ENCODE results near the gene ETF1.

The ETF1 gene

GRCh38 chr5:138542956-138543729, at the start of gene ETF1:
ETF1 (minus strand) TSS chr5:138543236; CDS start chr5:138542918, 318 bp downstream.
- peak; percentile 100 for DNase-seq

DNA sequence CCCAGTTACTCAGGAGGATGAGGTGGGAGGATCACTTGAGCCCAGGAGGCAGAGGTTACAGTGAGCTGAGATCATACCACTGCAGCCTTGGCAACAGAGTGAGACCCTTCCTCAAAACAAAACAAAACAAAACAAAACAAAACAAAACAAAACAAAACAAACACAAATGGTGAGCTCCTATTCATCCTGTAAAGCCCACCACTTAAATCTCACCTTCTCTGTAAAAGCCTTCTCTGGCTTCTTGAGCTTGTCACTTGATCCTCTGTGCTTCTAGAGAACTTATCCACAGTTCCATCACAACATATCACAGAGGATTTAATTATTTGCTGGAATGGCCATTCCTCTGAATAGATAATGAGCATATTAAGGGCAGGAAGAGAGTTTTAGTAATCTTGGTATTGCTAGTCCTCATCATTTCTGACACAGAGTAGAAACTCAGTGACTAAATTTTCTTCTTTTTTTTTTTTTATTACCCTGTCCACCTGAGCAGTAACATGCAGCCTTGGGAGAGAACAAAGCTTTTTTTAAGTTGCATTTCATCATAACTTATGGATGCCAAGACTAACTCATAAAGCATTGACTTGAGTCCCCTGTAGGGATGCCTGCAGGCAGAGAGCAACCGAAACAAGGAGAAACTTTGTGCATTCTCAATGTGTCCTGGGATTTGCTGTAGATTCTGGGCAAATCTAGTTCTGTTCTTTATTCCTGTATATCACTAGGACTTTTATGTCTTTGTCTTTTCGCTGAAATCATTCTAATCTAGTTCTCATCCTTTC, 45.2 kb upstream of the ETF1 start:
- no peak for DNase-seq

DNA sequence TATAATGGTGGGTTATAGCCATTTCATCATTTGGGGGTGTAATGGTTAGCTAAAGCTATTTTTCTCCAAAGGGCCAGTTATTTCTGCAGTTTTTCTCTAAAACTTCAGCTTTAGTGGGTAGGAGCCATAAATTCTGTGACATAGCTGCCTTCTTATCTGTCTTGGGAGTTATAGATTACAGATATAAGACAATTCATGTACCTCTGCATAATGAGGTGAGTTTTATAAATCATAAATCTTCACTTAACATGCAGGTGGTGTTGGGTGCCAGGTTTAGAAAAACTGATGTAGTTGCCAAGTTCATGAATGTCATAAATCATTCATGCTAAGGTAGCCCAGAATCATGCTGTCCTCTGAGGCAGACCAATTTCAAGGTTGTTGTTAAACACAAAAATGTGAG, 42.1 kb upstream of the ETF1 start:
- DNase-seq = no peak

GRCh38 chr5:138583984-138584637, 41.1 kb upstream of the ETF1 start:
- no peak for DNase-seq

DNA sequence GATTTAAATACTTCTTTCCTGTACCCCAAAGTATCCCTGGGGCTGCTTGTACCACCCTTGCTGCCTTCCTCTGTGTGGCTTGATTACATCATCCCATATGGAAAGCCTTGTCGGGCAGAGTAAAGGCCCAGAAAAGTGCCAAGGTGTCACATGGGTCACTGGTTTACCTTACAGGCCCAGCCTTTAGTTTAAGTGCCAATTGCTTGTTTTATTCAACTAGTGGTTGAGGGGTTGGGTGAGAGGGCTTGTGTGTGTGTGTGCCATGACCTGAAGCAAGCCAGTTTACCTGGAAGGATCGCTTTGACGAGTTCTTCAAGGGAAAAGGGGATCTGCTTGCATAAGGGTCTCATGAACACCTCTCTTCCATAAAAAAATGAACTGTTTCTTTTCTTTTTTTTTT, 39.9 kb upstream of the ETF1 start:
- DNase-seq = no peak

DNA sequence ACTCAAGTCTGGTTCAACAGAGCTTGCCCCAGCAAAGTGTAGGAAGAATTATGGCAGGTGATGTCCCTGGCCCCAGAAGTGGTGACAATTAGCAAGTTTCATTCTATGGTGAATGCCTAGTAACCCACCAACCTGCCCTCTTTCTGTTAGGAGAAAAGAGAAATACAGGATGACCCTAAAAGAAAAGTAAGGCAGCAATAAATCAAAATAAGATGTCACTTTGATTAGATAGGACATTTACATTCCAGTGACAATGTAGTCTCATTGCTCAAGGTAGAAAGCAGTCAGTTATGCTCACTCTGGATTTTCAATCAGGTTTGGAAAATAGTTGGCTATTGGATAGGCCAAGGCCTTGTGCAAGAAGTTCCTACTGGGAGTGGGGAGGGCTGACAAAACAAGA, 37.7 kb upstream of the ETF1 start:
- DNase-seq = no peak

- DNase-seq = no peak
These were observed 37.0 kb upstream of the ETF1 start for GRCh38 chr5:138580001-138580400.

DNA sequence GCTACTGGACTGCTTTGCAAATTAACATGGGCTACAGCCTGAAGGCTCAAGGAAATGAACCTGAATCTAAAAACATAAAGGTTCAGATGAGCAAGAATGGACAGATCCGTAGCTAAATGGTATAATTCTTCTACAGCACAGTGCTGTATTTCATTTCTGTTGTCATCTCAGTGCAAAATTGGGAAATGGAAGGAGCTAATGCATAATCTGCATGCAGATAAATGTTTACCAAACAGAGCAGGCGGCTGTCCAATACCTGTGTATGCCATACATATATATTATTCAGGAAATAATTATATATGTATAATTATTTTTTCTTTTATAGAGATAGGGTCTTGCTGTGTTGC, 36.5 kb upstream of the ETF1 start:
- DNase-seq = no peak

DNA sequence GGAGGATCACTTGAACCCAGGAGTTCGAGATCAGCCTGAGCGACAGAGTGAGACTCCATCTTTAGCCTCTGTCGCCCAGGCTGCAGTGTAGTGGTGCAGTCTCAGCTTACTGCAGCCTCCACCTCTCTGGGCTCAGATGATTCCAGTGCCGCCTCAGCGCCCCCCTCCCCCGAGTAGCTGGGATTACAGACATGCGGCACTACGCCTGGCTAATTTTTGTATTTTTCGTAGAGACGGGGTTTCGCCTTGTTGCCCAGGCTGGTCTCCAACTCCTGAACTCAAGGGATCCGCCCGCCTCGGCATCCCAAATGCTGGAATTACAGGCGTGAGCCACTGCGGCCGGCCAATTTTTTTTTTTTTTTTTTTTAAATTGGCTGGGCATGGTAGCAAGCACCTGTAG, 34.4 kb upstream of the ETF1 start:
- no peak for DNase-seq

DNA sequence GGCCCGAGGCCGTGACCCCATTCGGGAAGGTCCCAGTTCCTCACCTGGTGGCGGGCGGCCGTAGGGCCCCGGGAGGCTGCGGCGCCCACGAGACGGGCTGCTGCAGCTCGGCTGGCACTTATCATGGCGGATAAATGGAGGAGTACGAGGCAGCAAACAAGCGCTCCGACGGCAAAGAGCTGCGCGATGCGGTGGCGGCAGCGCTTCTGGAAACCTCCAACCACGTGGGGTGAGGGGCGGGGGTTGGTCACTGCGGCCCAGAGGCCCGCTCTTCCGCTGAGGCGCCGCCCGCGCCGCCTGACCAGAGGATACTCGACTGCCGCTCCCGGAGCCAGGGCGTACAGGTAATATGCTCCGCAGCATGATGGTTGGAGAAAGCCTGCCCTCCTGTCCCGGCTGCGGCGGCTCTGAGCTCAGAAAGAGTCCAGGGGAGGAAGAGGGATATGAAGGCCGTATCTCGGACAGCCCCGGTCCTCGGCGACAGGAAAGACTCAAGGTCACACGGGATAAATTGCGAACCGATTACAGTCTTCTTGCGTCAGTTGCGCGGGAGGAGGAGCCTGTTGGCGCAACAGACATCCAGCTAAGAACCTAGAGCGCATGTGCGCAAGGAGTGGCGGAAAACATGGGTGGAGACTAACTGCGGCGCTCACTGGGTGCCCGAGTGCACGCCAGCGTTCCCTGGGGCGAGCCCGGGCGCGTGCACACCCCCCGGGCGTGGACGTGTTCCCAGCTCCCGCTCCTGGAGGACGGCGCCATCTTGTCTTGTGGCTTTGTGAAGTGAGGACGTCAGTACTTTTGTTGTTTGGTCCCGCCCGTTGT, 32.4 kb upstream of the ETF1 start, which contains the start of gene HSPA9:
Gene HSPA9, minus strand, starts transcription at position 208 of the 822 bp plus-strand sequence. Its CDS starts 83 bp downstream, at position 125.
- peak; percentile 100 for DNase-seq

DNA sequence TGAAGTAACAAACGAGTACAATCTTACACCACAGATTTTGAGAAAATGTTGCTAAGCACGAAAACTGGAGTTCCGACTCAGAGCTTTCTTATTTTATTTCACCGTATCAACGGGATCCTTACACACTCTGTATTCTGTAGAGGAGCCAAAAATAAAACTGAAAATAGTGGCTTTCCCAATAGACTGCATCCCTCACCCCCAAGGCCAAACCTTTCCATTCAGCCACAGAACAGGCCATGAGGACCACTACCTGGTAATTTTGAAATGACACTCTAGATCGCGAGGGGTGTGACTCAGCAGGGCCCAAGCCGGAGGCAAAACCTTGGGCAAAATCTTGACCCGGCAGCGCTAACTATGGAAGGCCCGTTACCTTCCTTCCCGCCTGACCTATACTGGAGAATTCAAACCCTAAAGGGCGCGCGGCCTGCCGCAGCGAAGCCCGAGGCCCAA, 31.7 kb upstream of the ETF1 start:
- peak; percentile 29 for DNase-seq

DNA sequence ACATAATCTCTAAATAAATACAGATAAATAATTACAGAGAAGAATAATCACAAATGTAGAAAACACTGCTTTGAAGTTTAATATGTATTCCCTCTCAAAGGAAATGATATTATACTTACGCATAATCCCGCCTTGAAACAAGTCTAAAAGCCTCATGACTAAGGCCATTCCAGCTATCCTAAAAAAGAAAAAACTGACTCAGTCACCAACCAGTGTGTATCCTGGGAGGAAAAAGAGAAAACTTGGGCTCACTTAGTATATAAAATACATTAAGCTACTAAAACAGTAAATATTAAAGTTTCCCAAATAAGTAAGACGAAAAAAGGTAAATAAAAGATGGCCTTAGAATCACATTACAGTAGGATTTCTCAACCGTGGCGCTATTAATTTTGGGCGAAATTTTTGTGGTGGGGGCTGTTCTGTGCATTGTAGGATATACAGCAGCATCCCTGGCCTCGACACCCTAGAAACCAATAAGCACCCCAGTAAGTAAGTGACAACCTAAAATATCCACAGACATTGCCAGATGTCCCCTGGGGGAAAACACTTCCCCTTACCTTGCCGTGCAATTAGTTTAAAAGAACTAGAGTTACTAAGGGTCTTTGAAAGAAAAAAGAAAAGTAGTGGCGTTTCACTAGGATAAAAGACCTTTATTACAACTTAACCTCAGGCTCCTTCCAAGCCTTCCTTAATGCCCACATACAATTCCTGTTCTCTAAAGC, 31.1 kb upstream of the ETF1 start:
- peak; percentile 44 for DNase-seq

DNA sequence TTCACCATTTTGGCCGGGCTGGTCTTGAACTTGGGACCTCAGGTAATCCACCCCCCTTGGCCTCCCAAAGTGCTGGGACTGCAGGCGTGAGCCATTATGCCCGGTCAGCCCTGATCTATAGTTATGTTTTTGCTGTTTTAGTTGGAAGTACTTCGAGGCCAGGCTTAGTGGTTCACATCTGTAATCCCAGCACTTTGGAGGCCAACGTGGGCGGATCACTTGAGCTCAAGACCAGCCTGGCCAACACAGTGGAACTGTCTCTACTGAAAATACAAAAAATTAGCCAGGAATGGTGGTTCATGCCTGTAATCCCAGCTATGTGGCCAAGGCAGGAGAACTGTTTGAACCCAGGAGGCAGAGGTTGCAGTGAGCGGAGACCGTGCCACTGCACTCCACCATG, 30.2 kb upstream of the ETF1 start:
- no peak for DNase-seq

DNA sequence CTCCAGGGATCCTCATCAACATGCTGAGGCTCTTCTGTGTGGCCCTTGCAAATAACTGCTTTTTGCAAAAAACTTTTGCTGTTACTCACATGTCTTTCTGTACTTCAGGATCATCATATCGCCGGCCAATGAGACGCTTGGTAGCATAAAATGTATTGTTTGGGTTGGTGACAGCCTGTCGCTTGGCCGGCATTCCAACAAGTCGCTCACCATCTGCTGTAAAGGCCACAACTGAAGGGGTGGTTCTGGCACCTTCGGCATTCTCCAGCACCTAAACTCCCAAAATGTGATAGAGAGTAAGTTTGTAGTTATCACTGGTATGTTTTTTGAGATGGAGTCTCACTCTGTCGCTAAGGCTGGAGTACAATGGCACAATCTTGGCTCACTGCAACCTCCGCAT, 27.8 kb upstream of the ETF1 start:
- no peak for DNase-seq

GRCh38 chr5:138569782-138570181, 26.7 kb upstream of the ETF1 start:
- no peak for DNase-seq

DNA sequence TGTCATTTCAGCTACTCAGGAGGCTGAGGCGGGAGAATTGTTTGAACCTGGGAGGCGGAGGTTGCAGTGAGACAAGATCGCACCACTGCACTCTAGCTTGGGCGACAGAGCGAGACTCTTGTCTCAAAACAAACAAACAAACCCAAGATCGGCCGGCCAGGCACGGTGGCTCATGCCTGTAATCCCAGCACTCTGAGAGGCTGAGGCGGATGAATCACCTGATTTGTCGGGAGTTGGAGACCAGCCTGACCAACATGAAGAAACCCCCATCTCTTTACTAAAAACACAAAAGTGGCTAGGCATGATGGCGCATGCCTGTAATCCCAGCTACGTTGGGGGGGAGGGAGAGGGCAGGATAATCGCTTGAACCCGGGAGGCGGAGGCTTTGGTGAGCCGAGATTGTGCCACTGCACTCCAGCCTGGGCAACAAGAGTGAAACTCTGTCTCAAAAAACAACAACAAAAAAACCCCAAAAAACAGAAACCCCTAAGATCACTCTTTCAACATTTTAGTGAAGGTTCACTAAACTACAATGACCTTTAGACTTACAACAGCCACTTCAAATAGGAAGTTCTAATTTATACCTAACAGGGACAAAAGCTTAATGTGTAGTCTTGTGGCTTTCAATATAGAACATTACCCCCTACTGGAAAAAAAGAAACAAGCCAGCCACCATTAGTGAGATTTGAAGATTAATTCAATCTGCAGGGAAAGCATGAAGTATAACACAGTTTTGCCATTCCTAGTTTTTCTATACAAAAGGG, 25.2 kb upstream of the ETF1 start:
- DNase-seq = no peak

DNA sequence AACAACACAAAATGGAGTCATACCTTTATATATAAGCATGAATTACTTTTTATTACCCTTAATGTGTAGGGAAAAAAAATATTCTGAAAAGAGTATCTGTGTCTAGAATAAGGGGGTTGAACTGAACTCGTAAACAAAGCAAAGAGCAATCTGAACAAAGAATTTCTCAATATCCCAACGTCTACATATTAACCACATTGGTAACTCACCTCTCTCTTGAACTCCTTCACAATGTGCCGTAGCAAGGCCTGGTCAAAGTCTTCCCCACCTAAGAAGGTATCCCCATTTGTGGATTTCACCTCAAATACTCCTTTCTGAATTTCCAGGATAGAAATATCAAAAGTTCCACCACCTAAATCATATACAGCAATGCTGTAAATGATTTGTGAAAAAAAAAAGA, 23.8 kb upstream of the ETF1 start:
- no peak for DNase-seq

- no peak for DNase-seq
These were observed 22.2 kb upstream of the ETF1 start for GRCh38 chr5:138565100-138565821.

DNA sequence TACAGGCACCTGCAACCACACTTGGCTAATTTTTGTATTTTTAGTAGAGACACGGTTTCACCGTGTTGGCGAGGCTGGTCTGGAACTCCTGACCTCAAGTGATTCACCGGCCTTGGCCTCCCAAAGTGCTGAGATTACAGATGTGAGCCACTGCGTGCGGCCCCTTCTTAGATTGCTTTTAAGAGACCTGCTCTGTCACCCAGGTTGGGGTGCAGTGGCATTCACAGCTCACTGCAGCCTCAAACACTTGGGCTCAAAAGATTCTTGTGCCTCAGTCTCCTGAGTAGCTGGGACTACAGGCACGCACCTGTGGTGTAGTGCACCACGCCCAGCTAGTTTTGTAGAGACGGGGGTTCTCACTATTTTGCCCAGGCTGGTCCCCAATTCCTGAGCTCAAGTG, 21.2 kb upstream of the ETF1 start:
- no peak for DNase-seq

DNA sequence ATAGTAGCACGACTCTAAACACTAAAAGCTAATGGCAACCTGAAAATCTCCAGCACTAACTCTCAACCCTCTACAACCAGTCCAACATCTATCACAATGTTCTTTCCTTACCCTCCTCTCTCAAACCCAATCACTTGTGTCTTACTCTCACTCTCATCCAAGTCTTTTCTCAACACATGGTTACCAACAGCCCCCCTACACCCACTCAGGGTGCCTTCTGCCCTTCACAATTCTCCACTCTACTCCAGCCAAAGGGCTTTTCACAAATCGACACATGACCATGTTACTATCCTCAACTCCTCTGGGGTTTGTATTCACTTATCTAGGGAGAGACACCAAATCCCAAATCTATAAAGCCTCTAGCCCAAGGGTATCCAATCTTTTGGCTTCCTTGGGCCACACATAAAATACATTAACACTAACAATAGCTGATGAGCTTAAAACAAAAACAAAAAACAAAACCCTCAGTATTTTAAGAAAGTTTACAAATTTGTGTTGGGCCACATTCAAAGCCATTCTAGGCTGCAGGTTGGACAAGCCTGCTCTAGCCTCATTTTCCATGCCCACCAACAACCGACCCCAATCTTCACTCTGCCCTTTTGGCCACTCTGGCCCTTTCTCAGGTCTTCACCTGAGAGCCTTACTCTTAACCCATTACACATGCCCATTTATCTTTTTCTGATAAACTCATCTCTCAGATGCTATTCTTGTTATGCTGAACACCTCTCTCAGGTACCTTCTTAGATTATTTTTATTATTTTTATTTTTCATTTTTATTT, 20.5 kb upstream of the ETF1 start:
- DNase-seq = no peak
